ENCODE measurements around the gene PHACTR2. TPM values are rescaled to one million over a fixed set of nuclear protein-coding genes. Genes with fewer than 3 reads are reported as not detected.
"Not testable (repeated sequence)": the region's sequence is repeated elsewhere in the genome, so short reads cannot be mapped to it uniquely, and the experiment has no call there.

Gene PHACTR2
- total RNA-seq, 1 experiment from 2014 or later: not detected

DNA sequence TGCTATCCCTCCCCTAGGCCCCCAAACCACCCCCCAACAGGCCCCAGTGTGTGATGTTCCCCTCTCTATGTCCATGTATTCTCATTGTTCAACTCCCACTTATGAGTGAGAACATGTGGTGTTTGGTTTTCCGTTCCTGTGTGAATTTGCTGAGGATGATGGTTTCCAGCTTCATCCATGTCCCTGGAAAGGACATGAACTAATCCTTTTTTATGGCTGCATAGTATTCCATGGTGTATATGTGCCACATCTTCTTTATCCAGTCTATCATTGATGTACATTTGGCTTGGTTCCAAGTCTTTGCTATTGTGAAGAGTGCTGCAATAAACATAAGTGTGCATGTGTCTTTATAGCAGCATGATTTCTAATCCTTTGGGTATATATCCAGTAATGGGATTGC is 11.8 kb upstream of the PHACTR2 start:
- DNase-seq; H2AFZ ChIP-seq (ENCODE audit: low read length); H3K9ac ChIP-seq (ENCODE audit: low read length); H3K36me3 ChIP-seq (ENCODE audit: insufficient read depth, low read length); H3K9me2 ChIP-seq (replicated peaks; ENCODE audit: insufficient read depth, low read length); H3K79me2 ChIP-seq (ENCODE audit: low read length); H3K4me2 ChIP-seq (ENCODE audit: low read depth, low read length, poor library complexity, severe bottlenecking); H3K4me1 ChIP-seq (ENCODE audit: low read length); H3K9me3 ChIP-seq (ENCODE audit: low read length); H3K27ac ChIP-seq (ENCODE audit: low read length); H4K20me1 ChIP-seq (ENCODE audit: insufficient read depth, low read depth, low read length); H3K27me3 ChIP-seq (ENCODE audit: low read length); H3K4me3 ChIP-seq (ENCODE audit: low read length): not testable (repeated sequence)

DNA sequence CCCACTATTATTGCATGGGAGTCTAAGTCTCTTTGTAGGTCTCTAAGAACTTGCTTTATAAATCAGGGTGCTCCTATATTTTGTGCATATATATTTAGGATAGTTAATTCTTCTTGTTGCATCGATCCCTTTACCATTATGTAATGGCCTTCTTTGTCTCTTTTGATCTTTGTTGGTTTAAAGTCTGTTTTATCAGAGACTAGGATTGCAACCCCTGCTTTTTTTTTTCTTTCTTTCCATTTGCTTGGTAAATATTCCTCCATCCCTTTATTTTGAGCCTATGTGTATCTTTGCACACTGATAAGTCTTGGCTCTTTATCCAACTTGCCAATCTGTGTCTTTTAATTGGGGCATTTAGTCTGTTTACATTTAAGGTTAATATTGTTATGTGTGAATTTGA is 8.3 kb upstream of the PHACTR2 start:
- H3K4me3 ChIP-seq (ENCODE audit: low read length); H2AFZ ChIP-seq (ENCODE audit: low read length); H3K27ac ChIP-seq (ENCODE audit: low read length); H3K9me3 ChIP-seq (ENCODE audit: low read length); H4K20me1 ChIP-seq (ENCODE audit: insufficient read depth, low read depth, low read length); H3K36me3 ChIP-seq (ENCODE audit: insufficient read depth, low read length); DNase-seq; H3K4me1 ChIP-seq (ENCODE audit: low read length); H3K9me2 ChIP-seq (replicated peaks; ENCODE audit: insufficient read depth, low read length); H3K9ac ChIP-seq (ENCODE audit: low read length); H3K4me2 ChIP-seq (ENCODE audit: low read depth, low read length, poor library complexity, severe bottlenecking); H3K27me3 ChIP-seq (ENCODE audit: low read length); H3K79me2 ChIP-seq (ENCODE audit: low read length): not testable (repeated sequence)

DNA sequence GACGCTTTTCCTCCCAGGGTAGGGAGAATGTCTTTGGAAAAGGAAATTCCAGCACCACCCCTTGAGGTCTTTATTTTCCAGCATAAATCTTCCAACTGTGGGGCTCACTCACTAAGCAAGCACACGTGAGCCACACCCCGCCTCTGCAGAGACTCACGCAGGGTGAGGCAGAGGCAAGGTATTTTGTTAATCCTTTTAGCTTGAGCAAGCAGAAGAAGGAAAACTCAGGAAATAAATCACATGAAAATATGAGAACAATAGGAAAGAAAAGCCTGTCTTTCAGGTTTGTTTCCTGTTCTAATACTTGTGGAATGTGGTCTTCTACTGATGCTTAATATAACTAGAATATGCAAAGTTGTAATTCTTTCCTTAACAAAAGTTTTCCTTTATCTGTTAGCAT is 4.1 kb upstream of the PHACTR2 start:
- Histone ChIP-seq H3K9me2 (replicated peaks; ENCODE audit: insufficient read depth, low read length) (no peaks in the 10 kb centered on the region), H3K27ac (ENCODE audit: low read length) (no peak overlapping the region), H3K9me3 (ENCODE audit: low read length) (no peaks in the 10 kb centered on the region), H3K27me3 (ENCODE audit: low read length) (no peaks in the 10 kb centered on the region), H3K9ac (ENCODE audit: low read length) (no peak overlapping the region), H3K4me3 (ENCODE audit: low read length) (no peak overlapping the region), H2AFZ (ENCODE audit: low read length) (no peak overlapping the region), H3K36me3 (ENCODE audit: insufficient read depth, low read length) (no peaks in the 10 kb centered on the region), H4K20me1 (ENCODE audit: insufficient read depth, low read depth, low read length) (no peaks in the 10 kb centered on the region), H3K79me2 (ENCODE audit: low read length) (no peaks in the 10 kb centered on the region), H3K4me1 (ENCODE audit: low read length) (no peaks in the 10 kb centered on the region), H3K4me2 (ENCODE audit: low read depth, low read length, poor library complexity, severe bottlenecking) (no peak overlapping the region)
- no peak for DNase-seq

DNA sequence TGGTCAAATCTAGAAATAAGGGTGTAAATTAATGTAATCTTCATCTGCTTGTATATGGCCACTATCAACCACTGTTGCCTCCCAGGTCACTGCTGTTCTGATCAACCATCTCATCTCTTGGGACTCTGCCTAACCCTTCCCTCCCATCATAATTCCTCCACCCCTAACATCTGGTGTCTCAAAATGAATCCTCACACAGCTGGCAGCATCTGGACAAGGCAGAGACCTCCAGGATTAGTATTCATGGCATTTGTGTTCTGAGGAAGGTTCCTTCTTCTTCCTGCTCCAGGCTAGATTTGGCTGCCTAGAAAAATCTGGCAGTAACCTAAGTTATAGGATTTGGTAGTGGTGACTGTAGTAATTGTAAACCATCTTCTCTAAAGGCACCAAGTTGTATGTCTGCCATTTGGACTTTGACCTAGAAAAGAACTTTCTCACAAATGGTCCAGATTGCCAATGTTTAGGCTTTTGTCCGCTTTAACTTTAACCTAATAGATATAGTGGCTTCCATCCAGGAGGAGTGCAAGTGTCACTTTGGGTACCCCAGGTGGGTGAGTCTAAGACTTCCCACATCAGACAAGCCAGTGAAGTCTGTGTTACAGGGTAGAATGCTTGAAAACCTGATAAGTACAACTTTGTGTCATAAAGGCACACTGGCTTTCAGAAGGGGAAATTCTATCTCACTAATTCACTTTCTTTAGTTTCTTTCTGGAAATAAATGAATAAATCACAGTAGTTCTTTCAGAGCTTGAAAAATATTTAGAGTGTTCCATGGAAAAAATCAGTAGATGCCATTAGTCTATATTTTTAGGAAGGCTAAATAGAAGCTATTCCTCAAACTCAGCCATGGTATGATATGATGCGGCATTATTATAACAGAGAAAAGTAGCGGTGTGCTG is 3.0 kb upstream of the PHACTR2 start:
- Histone ChIP-seq H2AFZ (ENCODE audit: low read length) (no peak overlapping the region), H3K27me3 (ENCODE audit: low read length) (no peaks in the 10 kb centered on the region), H3K9me3 (ENCODE audit: low read length) (no peaks in the 10 kb centered on the region), H3K4me1 (ENCODE audit: low read length) (no peaks in the 10 kb centered on the region), H3K79me2 (ENCODE audit: low read length) (no peaks in the 10 kb centered on the region), H3K36me3 (ENCODE audit: insufficient read depth, low read length) (no peaks in the 10 kb centered on the region), H4K20me1 (ENCODE audit: insufficient read depth, low read depth, low read length) (no peaks in the 10 kb centered on the region), H3K4me3 (ENCODE audit: low read length) (no peak overlapping the region), H3K9me2 (replicated peaks; ENCODE audit: insufficient read depth, low read length) (no peaks in the 10 kb centered on the region), H3K4me2 (ENCODE audit: low read depth, low read length, poor library complexity, severe bottlenecking) (no peak overlapping the region), H3K9ac (ENCODE audit: low read length) (no peak overlapping the region), H3K27ac (ENCODE audit: low read length) (no peak overlapping the region)
- DNase-seq: no peak

DNA sequence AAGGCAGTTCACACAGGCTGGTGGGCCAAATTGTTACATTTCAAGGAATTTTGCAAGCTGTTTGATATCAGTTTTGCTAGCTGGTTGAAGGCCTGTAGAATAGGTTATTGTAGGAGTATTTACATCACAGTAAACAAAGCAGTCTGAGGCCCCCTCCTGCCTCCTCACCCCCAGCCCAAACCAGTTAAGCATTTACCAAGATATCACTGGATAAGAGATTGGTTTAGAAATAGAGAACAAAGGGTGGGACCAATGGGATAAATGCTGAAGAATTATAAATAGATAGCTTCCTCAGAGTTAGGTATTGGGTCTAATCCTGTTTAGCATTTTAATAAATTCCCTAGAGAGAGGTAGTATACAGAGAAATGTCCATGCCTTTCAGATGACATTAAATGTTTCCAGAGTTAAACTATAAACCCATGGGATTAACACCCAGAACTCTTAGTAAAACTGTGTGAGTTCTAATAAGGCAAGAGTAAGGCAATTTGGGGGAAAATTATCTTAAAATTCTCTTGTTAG is 2.3 kb upstream of the PHACTR2 start:
- Histone ChIP-seq H3K4me2 (ENCODE audit: low read depth, low read length, poor library complexity, severe bottlenecking) (no peak overlapping the region), H3K79me2 (ENCODE audit: low read length) (no peaks in the 10 kb centered on the region), H3K9ac (ENCODE audit: low read length) (no peak overlapping the region), H3K4me3 (ENCODE audit: low read length) (no peak overlapping the region), H3K27ac (ENCODE audit: low read length) (no peak overlapping the region), H3K36me3 (ENCODE audit: insufficient read depth, low read length) (no peaks in the 10 kb centered on the region), H3K4me1 (ENCODE audit: low read length) (no peaks in the 10 kb centered on the region), H2AFZ (ENCODE audit: low read length) (no peak overlapping the region), H3K9me3 (ENCODE audit: low read length) (no peaks in the 10 kb centered on the region), H4K20me1 (ENCODE audit: insufficient read depth, low read depth, low read length) (no peaks in the 10 kb centered on the region), H3K9me2 (replicated peaks; ENCODE audit: insufficient read depth, low read length) (no peaks in the 10 kb centered on the region), H3K27me3 (ENCODE audit: low read length) (no peaks in the 10 kb centered on the region)
- peak; percentile 25 for DNase-seq

DNA sequence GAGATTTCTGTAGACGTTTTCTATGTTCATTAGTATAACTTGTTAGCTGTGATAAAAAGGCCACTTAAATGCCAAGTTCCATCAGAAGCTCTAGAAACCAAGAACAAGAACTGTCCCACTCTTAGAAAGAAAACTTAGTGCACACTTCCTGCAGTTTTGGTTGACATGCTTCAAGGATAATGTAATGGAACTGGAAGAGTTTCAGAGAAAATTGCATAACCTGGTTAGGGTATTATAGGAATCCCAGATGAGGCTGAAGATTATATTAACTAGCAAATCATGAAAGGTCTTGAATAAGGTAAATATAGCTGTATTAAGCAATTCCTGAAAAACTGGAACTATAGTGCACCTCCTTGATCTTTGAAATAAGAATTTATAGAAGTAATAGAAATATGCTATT is 1.8 kb upstream of the PHACTR2 start:
- Histone ChIP-seq H3K9ac (ENCODE audit: low read length) (no peak overlapping the region), H4K20me1 (ENCODE audit: insufficient read depth, low read depth, low read length) (no peaks in the 10 kb centered on the region), H3K4me1 (ENCODE audit: low read length) (no peaks in the 10 kb centered on the region), H3K4me3 (ENCODE audit: low read length) (no peak overlapping the region), H3K27ac (ENCODE audit: low read length) (no peak overlapping the region), H3K4me2 (ENCODE audit: low read depth, low read length, poor library complexity, severe bottlenecking) (no peak overlapping the region), H3K79me2 (ENCODE audit: low read length) (no peaks in the 10 kb centered on the region), H3K36me3 (ENCODE audit: insufficient read depth, low read length) (no peaks in the 10 kb centered on the region), H2AFZ (ENCODE audit: low read length) (no peak overlapping the region), H3K9me3 (ENCODE audit: low read length) (no peaks in the 10 kb centered on the region), H3K27me3 (ENCODE audit: low read length) (no peaks in the 10 kb centered on the region), H3K9me2 (replicated peaks; ENCODE audit: insufficient read depth, low read length) (no peaks in the 10 kb centered on the region)
- no peak for DNase-seq

DNA sequence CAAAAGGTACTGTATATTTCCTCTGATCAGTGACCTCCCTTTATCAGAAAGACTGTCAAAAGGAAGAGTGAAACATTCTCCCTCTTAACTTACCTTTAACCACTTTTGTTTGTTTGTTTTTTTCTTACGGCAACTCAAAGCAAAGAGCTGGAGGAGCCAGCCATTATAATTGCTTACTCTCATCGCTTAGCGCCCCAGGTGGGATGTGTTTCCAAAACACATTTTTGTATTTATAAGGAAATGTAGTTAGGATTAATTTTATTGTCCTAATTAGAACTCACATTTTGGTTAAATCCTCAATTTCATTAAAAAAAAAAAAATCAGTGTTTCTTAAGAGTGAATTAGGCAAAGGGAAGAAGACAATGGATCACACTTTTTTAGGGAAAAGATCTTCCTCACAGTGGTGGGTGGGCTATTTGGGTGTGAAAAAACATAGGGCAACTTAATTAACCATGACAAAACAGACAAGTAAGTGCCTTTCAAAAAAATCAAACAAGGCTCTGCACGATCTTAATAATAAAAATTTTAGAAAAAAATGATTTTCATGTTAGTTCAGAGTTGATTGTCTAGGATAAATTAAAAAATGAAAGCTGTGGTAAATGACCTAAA is 1.2 kb upstream of the PHACTR2 start:
- Histone ChIP-seq H3K4me3 (ENCODE audit: low read length) (no peak overlapping the region), H3K36me3 (ENCODE audit: insufficient read depth, low read length) (no peaks in the 10 kb centered on the region), H3K4me2 (ENCODE audit: low read depth, low read length, poor library complexity, severe bottlenecking) (no peak overlapping the region), H3K4me1 (ENCODE audit: low read length) (no peaks in the 10 kb centered on the region), H3K79me2 (ENCODE audit: low read length) (no peaks in the 10 kb centered on the region), H2AFZ (ENCODE audit: low read length) (no peak overlapping the region), H3K27ac (ENCODE audit: low read length) (no peak overlapping the region), H4K20me1 (ENCODE audit: insufficient read depth, low read depth, low read length) (no peaks in the 10 kb centered on the region), H3K27me3 (ENCODE audit: low read length) (no peaks in the 10 kb centered on the region), H3K9me3 (ENCODE audit: low read length) (no peaks in the 10 kb centered on the region), H3K9ac (ENCODE audit: low read length) (no peak overlapping the region), H3K9me2 (replicated peaks; ENCODE audit: insufficient read depth, low read length) (no peaks in the 10 kb centered on the region)
- no peak for DNase-seq

DNA sequence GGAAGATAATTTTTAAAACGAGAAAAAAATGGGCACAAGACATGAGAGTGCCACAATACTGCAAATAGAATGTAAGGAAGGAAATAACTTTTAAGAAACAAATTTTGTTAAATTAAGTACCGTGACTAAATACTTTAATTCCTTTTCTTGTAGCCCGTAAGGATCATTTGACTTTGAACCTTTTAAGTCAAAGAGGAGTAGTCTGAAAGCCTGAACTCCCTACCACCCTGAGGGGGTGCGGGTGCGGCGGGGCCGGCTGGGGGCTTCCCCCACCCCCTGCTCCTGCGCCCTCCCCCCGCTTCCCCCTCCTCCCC is 231 bp upstream of the PHACTR2 start:
- Histone ChIP-seq H3K4me3 (ENCODE audit: low read length) (no peak overlapping the region), H3K9me2 (replicated peaks; ENCODE audit: insufficient read depth, low read length) (no peaks in the 10 kb centered on the region), H3K9me3 (ENCODE audit: low read length) (no peaks in the 10 kb centered on the region), H3K79me2 (ENCODE audit: low read length) (no peaks in the 10 kb centered on the region), H3K27me3 (ENCODE audit: low read length) (no peaks in the 10 kb centered on the region; the same call in 1 of the 2 replicates), H3K4me2 (ENCODE audit: low read depth, low read length, poor library complexity, severe bottlenecking) (no peak overlapping the region), H3K4me1 (ENCODE audit: low read length) (no peaks in the 10 kb centered on the region), H4K20me1 (ENCODE audit: insufficient read depth, low read depth, low read length) (no peaks in the 10 kb centered on the region), H3K36me3 (ENCODE audit: insufficient read depth, low read length) (no peaks in the 10 kb centered on the region), H3K27ac (ENCODE audit: low read length) (no peak overlapping the region), H2AFZ (ENCODE audit: low read length) (no peak overlapping the region), H3K9ac (ENCODE audit: low read length) (no peak overlapping the region)
- peak; percentile 7 for DNase-seq
